ENCODE results near the gene EFS. TPM values are rescaled to one million over a fixed set of nuclear protein-coding genes. Genes with fewer than 3 reads are reported as not detected.

EFS gene
- total RNA-seq, 4 donors from 2014 or later = 10.1 to 21.4 (median 12.8) TPM

GRCh38 chr14:23372509-23372908 is 7.5 kb upstream of the EFS start, which contains the start of gene IL25:
IL25 (plus strand) TSS chr14:23372809.
- TF ChIP-seq CTCF (IDR thresholded peaks at IDR 0.05) = no peak

GRCh38 chr14:23371865-23372264 is 6.9 kb upstream of the EFS start:
- no CpG with 5 or more reads among the region's 1 CpG for WGBS
- Histone ChIP-seq H3K9me3 (no peaks in the 10 kb centered on the region), H3K4me1 (peaks cover 0 to 10% (median 3%) of the 10 kb centered on the region in 4 donors), H3K36me3 (no peaks in the 10 kb centered on the region), H3K27ac (replicated peaks in 1 of 4) (no peak overlapping the region), H3K4me3 (no peak overlapping the region), H3K27me3 (no peaks in the 10 kb centered on the region)
- TF ChIP-seq EP300 (IDR thresholded peaks at IDR 0.05) = no peak
- DNase-seq (ENCODE audit: extremely low spot score) = no peak
- intact Hi-C loops (cut with DNase I) = no loop called here

More at GRCh38 chr14:23372509-23372908, 7.5 kb upstream of the EFS start, which contains the start of gene IL25:
- 82% methylated on average over 2 of the region's 2 CpGs for WGBS
- peaks cover 0 to 12% (median 2%) of the 10 kb centered on the region in 4 donors for H3K4me1 ChIP-seq
- H3K27me3 ChIP-seq = peaks cover 0 to 3% (median 0%) of the 10 kb centered on the region in 4 donors
- no peaks in the 10 kb centered on the region for H3K9me3 ChIP-seq
- intact Hi-C loops (cut with DNase I) = no loop called here
- no peak for DNase-seq (ENCODE audit: extremely low spot score)
- no peak within 1 kb of the TSS for H3K27ac ChIP-seq (replicated peaks in 1 of 4)
- H3K4me3 ChIP-seq = no peak within 1 kb of the TSS
- no peaks in the 10 kb centered on the region for H3K36me3 ChIP-seq

- Histone ChIP-seq H3K4me1 (peaks cover 8 to 21% (median 19%) of the 10 kb centered on the region in 4 donors), H3K27ac (replicated peaks in 1 of 4) (no peak overlapping the region), H3K36me3 (no peaks in the 10 kb centered on the region), H3K4me3 (no peak overlapping the region), H3K27me3 (peaks cover 0 to 10% (median 0%) of the 10 kb centered on the region in 4 donors), H3K9me3 (no peaks in the 10 kb centered on the region)
- no peak for TF ChIP-seq POLR2A (IDR thresholded peaks at IDR 0.05; ENCODE audit: low read depth)
- no peak for TF ChIP-seq POLR2AphosphoS5 (IDR thresholded peaks at IDR 0.05)
- TF ChIP-seq EP300 (IDR thresholded peaks at IDR 0.05) = no peak
- TF ChIP-seq CTCF (IDR thresholded peaks at IDR 0.05) = no peak
- no peak for DNase-seq (ENCODE audit: extremely low spot score)
- intact Hi-C loops (cut with DNase I) = no loop called here
- 43% methylated on average over 1 of the region's 1 CpG for WGBS
Observed at GRCh38 chr14:23370221-23370620, 5.2 kb upstream of the EFS start.

GRCh38 chr14:23366426-23366921 is 1.5 kb upstream of the EFS start:
- intact Hi-C loops (cut with DNase I) = no loop called here

GRCh38 chr14:23365732-23366425 is 907 bp upstream of the EFS start:
- Histone ChIP-seq H3K4me3 (peak overlapping the region; percentile 61 to 72 (median 66)), H3K27ac (replicated peaks in 1 of 4) (peak overlapping the region; percentile 96 to 98 (median 96)), H3K9me3 (no peaks in the 10 kb centered on the region), H3K27me3 (peaks cover 0 to 16% (median 0%) of the 10 kb centered on the region in 4 donors), H3K36me3 (no peaks in the 10 kb centered on the region), H3K4me1 (peaks cover 13 to 65% (median 61%) of the 10 kb centered on the region in 4 donors)
- TF ChIP-seq EP300 (IDR thresholded peaks at IDR 0.05) = no peak
- peak; percentile 36 for TF ChIP-seq POLR2A (IDR thresholded peaks at IDR 0.05; ENCODE audit: low read depth)
- peak; percentile 80 to 88 for TF ChIP-seq POLR2AphosphoS5 (IDR thresholded peaks at IDR 0.05)
- WGBS = under 1% methylated on average over 40 of the region's 51 CpGs
- no peak for DNase-seq (ENCODE audit: extremely low spot score)
- intact Hi-C loops (cut with DNase I) = no loop called here

More at GRCh38 chr14:23366426-23366921, 1.5 kb upstream of the EFS start:
- WGBS = 31% methylated on average over 22 of the region's 34 CpGs
- Histone ChIP-seq H3K27ac (replicated peaks in 1 of 4) (peak overlapping the region; percentile 96 to 98 (median 96)), H3K4me1 (peaks cover 13 to 59% (median 55%) of the 10 kb centered on the region in 4 donors), H3K9me3 (no peaks in the 10 kb centered on the region), H3K27me3 (peaks cover 0 to 16% (median 0%) of the 10 kb centered on the region in 4 donors), H3K36me3 (no peaks in the 10 kb centered on the region), H3K4me3 (peak overlapping the region; percentile 61 to 72 (median 66))
- no peak for DNase-seq (ENCODE audit: extremely low spot score)
- no peak for TF ChIP-seq CTCF (IDR thresholded peaks at IDR 0.05)
